ENCODE measurements around the gene RARG.

RARG gene

DNA sequence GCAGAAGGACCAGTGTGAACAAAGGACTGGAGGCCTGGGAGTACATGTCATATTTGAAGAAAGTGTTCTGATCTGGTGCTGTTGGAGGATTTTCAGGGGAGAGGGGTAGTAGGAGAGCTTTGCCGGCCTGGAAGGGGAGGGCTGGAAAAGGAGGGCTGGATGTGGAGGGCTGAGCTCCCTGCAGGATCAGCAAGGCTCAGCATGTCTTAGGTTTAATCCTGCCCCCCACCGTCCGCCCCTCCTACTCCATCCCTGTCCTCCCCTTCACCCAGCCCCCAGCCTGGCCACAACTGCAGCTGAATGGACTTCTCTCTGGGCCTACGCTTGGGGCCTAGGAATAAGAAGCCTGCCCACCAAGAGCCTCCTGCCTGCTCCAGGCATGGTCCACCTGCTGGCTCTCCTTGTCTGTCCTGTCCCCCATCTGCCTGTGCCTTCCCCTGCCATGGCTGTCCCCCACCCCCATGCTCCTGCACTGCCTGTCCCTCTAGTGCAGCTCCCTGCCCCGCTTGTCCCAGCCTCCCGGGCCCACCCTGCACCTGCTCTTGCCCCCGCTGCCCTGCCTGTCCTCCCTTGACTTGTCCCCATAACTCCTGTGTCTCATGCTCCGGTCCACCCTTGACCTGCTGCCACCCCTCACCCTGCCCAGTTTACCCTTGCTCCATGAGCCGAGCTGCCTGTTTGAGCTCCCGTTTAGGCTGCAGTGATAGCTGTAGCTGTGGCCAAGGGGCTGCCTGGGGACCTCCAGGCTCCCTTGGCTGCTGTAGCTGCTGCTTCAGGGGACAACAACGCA, 9.8 kb upstream of the RARG start:
- no peak for FAIRE-seq

DNA sequence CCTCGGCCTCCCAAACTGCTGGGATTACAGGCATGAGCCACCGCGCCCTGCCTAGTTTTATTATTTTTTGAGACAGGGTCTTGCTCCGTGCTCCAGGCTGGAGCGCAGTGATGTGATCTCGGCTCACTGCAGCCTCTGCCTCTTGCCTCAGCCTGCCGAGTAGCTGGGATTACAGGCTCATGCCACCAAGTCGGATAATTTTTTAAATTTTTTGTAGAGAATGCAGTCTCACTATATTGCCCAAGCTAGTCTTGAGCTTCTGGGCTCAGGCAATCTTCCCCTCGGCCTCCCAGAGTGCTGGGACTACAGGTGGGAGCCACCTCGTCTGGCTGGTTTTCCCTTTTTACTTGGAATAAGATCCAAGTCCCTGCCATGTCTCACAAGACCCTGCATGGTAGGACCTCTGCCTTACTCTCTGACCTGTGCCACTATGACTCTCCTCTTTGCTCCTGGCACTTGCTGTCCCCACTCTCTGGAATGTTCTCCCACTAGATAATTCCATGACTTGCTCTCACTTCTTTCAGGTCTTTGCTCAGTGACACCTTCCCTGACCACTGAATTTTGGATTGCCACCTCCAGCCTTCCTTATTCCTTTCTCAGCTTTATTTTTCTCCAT, 7.7 kb upstream of the RARG start:
- FAIRE-seq: no peak

GRCh38 chr12:53236443-53237111, 4.6 kb upstream of the RARG start:
- FAIRE-seq: no peak

DNA sequence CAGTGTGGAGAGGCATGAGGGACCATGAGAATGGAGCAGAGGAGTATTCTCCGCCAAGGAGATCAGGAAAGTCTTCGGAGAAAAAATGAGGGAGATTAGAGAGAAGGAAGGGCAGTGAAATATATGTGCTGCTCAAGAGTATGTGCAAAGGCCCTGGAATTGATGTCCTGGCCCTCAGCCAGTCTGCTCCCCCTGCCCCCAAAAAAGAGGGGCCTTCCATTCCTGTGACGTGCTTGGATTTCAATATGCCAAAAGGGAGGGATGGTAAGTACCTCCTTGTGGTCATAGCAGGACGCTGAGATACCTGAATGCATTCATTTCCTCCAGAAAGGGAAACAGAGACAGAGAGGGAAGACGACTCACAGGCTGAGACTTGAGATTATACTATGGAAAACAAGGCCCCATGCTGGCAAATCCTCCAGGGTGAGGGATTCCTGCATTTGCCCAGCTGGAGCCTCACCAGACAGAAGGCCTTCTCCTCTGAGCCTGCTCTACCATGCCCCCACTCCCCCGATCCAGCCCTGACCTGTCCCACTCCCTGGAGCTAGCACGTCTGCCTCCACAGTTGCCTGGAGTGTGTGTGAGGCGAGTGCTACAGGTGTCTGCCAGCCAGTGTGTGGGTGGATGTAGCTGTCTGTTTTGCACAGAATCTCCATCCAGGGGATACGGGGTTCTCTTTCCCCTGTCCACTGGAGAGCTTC, 3.9 kb upstream of the RARG start:
- FAIRE-seq: no peak

DNA sequence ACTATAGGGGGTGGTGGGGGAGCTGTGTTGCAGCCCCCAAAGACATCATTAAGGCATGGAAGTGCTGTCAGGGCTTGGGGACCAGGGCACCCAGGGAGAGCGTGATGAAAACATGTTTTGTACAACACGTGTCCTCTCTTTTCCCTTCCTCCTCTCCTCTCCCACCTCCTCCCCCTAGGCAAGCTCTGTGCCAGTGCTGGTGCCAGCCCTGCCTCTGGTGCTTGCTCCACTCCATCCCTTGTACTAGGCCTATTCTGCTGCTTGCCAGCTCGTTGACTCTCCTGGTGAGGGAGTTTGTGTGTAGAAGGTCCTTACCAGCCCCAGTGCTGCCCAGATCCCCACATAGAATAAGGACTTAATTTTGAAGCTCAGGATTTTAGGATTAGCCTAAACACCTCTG, 3.2 kb upstream of the RARG start:
- no peak for FAIRE-seq

DNA sequence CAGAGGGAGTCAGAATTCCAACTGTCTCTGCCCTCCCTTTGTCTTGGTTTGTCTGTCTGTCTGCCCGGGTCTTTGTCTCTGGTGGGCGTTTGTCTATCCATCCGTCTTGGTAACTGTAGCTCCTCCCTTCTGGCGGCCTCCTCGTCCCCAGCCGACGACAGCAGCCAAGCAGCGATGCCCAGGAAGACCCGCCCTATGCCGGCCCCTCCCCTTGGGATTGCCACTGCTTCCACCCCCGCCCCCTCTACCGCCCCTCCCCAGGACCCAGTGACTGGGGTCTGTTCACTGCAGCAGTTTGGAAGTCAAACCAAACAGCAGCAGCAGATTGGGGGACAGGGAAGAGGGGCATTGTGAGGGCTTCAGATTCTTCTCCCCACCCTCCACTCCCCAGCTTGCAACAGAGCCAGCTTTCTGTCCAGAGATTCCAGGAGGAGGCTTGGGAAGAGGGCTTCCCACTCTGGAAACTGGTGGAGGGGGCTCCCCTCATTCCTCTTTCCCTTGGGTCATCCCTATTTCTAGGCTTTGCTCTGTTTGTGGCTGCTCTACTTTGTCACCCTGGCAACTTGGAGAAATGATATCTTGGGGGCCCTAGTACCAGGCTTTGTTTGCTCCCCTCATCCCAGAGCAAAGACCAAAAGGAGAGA, 2.4 kb upstream of the RARG start:
- FAIRE-seq: no peak

GRCh38 chr12:53233671-53234121, 1.7 kb upstream of the RARG start:
- FAIRE-seq: no peak

DNA sequence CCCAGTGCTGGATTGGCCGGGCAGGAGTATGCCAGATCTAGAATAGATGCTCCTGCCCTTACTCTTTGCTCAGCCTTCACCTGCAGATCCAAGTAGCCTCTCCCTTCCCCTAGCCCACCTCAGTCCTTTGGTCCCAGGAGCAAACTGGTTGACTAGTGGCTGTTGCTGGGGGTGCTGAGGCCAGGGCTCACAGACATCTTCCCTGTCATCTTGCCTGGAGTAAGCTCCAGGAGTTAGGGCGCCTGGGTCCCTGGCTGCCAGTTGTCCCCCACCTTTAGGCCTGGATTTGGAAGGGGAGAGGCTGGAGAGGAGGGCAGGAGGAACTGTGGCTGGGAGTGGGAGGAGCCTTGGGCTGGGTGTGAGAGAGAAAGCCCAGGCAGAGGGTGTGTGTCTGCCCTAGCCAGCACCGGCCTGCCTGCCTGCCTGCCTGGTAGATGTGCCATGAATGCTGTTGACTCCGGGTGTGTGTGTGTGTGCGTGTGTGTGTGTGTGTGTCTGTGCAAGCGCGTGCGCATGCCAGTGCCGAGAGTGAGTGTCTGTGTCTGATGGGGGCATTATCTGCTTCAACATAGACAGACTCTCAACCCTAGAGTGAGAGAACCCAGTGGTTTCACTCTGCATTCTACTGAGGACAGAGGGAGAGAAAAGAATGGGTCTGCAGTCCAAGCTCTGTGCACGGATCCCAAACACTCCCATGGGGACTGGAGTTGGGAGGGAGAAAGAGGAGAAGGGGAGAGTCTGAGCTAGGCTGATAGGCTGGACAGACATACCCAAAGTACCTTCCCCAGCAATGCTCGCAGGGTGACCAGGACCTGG, 845 bp upstream of the RARG start:
- no peak for FAIRE-seq

GRCh38 chr12:53231671-53231920, 413 bp downstream of the RARG start:
- no peak for FAIRE-seq

- no peak for FAIRE-seq
These were observed 1.7 kb downstream of the RARG start for GRCh38 chr12:53230108-53230845.

- FAIRE-seq: no peak
These were observed 2.6 kb downstream of the RARG start for GRCh38 chr12:53229454-53229853.

- FAIRE-seq: no peak
These were observed 4.2 kb downstream of the RARG start for GRCh38 chr12:53227836-53228235.

GRCh38 chr12:53227341-53227740, 4.7 kb downstream of the RARG start:
- FAIRE-seq: no peak

DNA sequence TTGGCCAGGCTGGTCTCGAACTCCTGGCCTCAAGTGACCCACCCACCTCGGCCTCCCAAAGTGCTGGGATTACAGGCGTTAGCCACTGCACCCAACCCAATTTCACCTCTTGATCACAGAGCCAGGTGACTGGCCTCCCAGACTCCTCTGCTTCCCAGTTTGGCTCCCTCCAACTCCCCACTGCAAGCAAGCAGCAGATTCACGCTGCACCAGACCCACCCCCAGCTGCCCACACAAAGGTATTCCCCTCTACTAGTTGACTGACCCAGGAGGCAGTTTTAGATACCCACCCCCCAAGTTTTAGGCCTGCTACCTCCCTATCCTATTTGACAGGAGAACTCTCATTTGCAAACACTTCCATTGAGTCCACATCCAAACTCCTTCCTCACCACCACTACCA, 5.2 kb downstream of the RARG start:
- FAIRE-seq: no peak

GRCh38 chr12:53225635-53226424, 6.2 kb downstream of the RARG start:
- FAIRE-seq: no peak

- FAIRE-seq: no peak
These were observed 6.9 kb downstream of the RARG start for GRCh38 chr12:53224897-53225634.

- no peak for FAIRE-seq
These were observed 7.7 kb downstream of the RARG start for GRCh38 chr12:53224061-53224896.

GRCh38 chr12:53223389-53224060, 8.5 kb downstream of the RARG start:
- FAIRE-seq: no peak
